ENCODE results near the gene SSH3. TPM values are rescaled to one million over a fixed set of nuclear protein-coding genes. Genes with fewer than 3 reads are reported as not detected.

The SSH3 gene
- total and polyA plus RNA-seq, 2 of the 4 experiments (the other 2 are of a cell fraction) = 7.3 to 26.7 TPM

- TF ChIP-seq BHLHE40 (IDR thresholded peaks at IDR 0.05; ENCODE audit: low read depth, low read length) = no peak
- no peak for TF ChIP-seq USF2 (IDR thresholded peaks at IDR 0.05; ENCODE audit: low read depth, low read length)
- TF ChIP-seq POLR2A (IDR thresholded peaks at IDR 0.05; ENCODE audit: low read depth, low read length) = no peak
- TF ChIP-seq RFX5 (IDR thresholded peaks at IDR 0.05; ENCODE audit: low read depth, low read length) = no peak
- no peak for TF ChIP-seq FOS (IDR thresholded peaks at IDR 0.05; ENCODE audit: low read depth, low read length)
- TF ChIP-seq MXI1 (IDR thresholded peaks at IDR 0.05; ENCODE audit: borderline replicate concordance, low read depth, low read length) = no peak
- no peak for TF ChIP-seq CHD1 (IDR thresholded peaks at IDR 0.05; ENCODE audit: low read depth, low read length)
- TF ChIP-seq CTCF (conservative IDR thresholded peaks at IDR 0.05; ENCODE audit: low read depth, low read length) = no peak
- Histone ChIP-seq H2AK9ac (replicated peaks; ENCODE audit: low read depth, low read length, poor library complexity) (peak overlapping the region; percentile 55), H3K4me3 (ENCODE audit: insufficient read depth, low read depth, low read length) (no peak overlapping the region), H3K23ac (ENCODE audit: low read depth, low read length) (no peak overlapping the region), H3K27ac (ENCODE audit: insufficient read depth, low read length) (no peak overlapping the region), H3K4me2 (ENCODE audit: low read depth, low read length) (no peak overlapping the region), H3K79me1 (ENCODE audit: low read depth in 1 of 2, low read length in 2 of 2) (peaks cover 22 to 70% of the 10 kb centered on the region in 2 experiments), H2BK20ac (ENCODE audit: low read depth, low read length) (no peak overlapping the region), H2BK5ac (ENCODE audit: low read depth, low read length, poor library complexity, severe bottlenecking) (no peak overlapping the region), H3K4ac (ENCODE audit: low read depth, low read length) (no peak overlapping the region), H2AFZ (replicated peaks; ENCODE audit: low read length, poor library complexity) (no peak overlapping the region), H3K18ac (ENCODE audit: low read depth, low read length) (no peak overlapping the region), H4K20me1 (ENCODE audit: insufficient read depth, low read length) (peaks cover 5% of the 10 kb centered on the region), H3K14ac (replicated peaks; ENCODE audit: low read depth, low read length) (no peak overlapping the region), H4K5ac (ENCODE audit: low read depth, low read length) (no peak overlapping the region), H3K36me3 (ENCODE audit: control insufficient read depth, insufficient read depth, low read length) (peaks cover 49% of the 10 kb centered on the region), H3K27me3 (ENCODE audit: control insufficient read depth, insufficient read depth, low read length) (no peaks in the 10 kb centered on the region), H4K8ac (ENCODE audit: low read depth in 2 of 2, low read length in 2 of 2) (no peak overlapping the region), H3K56ac (ENCODE audit: extremely low read depth, insufficient read depth, low read length) (no peak overlapping the region), H3K9ac (ENCODE audit: low read depth, low read length) (no peak overlapping the region), H2BK15ac (ENCODE audit: low read depth, low read length) (no peak overlapping the region), H3K9me3 (ENCODE audit: control insufficient read depth, insufficient read depth, low read length) (no peaks in the 10 kb centered on the region), H4K91ac (ENCODE audit: insufficient read depth, low read depth, low read length) (no peak overlapping the region), H3K4me1 (ENCODE audit: control insufficient read depth, insufficient read depth, low read length) (peaks cover 14% of the 10 kb centered on the region), H3K9me1 (ENCODE audit: insufficient read depth, low read length) (peaks cover 14% of the 10 kb centered on the region), H2AK5ac (ENCODE audit: low read depth, low read length) (no peak overlapping the region), H2BK120ac (ENCODE audit: low read depth, low read length) (no peak overlapping the region)
- dilution Hi-C loops (cut with HindIII; ENCODE audit: low sequenced_read_pairs, unreplicated experiment) (no loop called here), intact Hi-C loops (cut with micrococcal nuclease) (no loop called here), in situ Hi-C loops (cut with MboI; ENCODE audit: low sequenced_read_pairs) (no loop called here)
- no TSS peak for BruUV-seq (replicated peaks)
- DNase-seq = no peak
- WGBS, 2 experiments (ENCODE audit: extremely low coverage in 2 of 2, insufficient read length in 1 of 2) = 100% methylated on average over 1 of the region's 14 CpGs; no CpG with 5 or more reads in 1 of the 2 experiments
- ATAC-seq (ENCODE audit: low read depth) = no peak
- CTCF ChIA-PET = no interaction called here
- POLR2A ChIA-PET (ENCODE audit: unreplicated experiment) = no interaction called here
Measured at GRCh38 chr11:67278939-67279588, 24.3 kb upstream of the SSH3 start.
